ENCODE measurements around the gene ACIN1. TPM values are rescaled to one million over a fixed set of nuclear protein-coding genes. Genes with fewer than 3 reads are reported as not detected.

The ACIN1 gene
- total RNA-seq, 1 experiment from 2014 or later: 179 TPM

DNA sequence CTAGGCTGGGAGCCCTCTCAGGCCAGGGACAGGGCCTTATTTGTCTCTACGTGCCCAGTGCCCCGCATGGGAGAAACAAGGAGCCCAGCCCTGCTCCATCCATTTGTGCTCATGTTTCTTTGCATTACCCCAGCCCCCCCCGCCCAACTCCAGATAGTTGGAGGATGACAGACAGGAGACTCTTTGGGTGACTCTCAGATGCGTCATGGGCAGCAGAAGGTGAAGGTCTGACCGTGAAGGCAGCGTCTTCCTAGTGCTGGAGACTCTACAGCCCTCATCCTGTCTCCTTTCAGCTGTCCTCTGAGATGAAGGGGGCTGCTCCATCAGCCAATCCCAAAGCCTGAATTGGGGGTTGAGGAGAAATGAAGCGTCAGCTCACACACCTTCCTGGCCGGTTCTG is 53.2 kb downstream of the ACIN1 start:
- no peaks in the 10 kb centered on the region for H3K79me2 ChIP-seq (ENCODE audit: insufficient read depth, low read length)
- H3K36me3 ChIP-seq (ENCODE audit: control insufficient read depth in 1 of 2, insufficient read depth in 2 of 2, low read length in 2 of 2): no peaks in the 10 kb centered on the region
- H3K4me2 ChIP-seq (ENCODE audit: low read length): no peak overlapping the region
- BruUV-seq (replicated peaks): no TSS peak
- H3K9ac ChIP-seq (ENCODE audit: low read length): no peak overlapping the region
- TF ChIP-seq SRF (IDR thresholded peaks at IDR 0.05; ENCODE audit: low read depth) (no peak), YY1 (IDR thresholded peaks at IDR 0.05; ENCODE audit: extremely low read depth, insufficient replicate concordance, low read depth, low read length) (no peak), POLR2A (IDR thresholded peaks at IDR 0.05; ENCODE audit: borderline replicate concordance, extremely low read depth, insufficient read depth, insufficient read length) (no peak), ZNF274 (IDR thresholded peaks at IDR 0.05; ENCODE audit: low read depth, low read length) (no peak), SP1 (IDR thresholded peaks at IDR 0.05; ENCODE audit: low read depth) (no peak), CBX3 (IDR thresholded peaks at IDR 0.05; ENCODE audit: low read depth) (no peak), JUND (IDR thresholded peaks at IDR 0.05) (no peak), FOSL1 (IDR thresholded peaks at IDR 0.05; ENCODE audit: low read depth) (no peak), SIN3A (IDR thresholded peaks at IDR 0.05; ENCODE audit: low read depth) (no peak), EGR1 (IDR thresholded peaks at IDR 0.05; ENCODE audit: low read depth) (no peak), CEBPB (IDR thresholded peaks at IDR 0.05; ENCODE audit: low read depth) (no peak)
- TF ChIP-seq, protein P1, sequence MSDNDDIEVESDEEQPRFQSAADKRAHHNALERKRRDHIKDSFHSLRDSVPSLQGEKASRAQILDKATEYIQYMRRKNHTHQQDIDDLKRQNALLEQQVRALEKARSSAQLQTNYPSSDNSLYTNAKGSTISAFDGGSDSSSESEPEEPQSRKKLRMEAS (IDR thresholded peaks at IDR 0.05): no peak
- TF ChIP-seq, protein P2, sequence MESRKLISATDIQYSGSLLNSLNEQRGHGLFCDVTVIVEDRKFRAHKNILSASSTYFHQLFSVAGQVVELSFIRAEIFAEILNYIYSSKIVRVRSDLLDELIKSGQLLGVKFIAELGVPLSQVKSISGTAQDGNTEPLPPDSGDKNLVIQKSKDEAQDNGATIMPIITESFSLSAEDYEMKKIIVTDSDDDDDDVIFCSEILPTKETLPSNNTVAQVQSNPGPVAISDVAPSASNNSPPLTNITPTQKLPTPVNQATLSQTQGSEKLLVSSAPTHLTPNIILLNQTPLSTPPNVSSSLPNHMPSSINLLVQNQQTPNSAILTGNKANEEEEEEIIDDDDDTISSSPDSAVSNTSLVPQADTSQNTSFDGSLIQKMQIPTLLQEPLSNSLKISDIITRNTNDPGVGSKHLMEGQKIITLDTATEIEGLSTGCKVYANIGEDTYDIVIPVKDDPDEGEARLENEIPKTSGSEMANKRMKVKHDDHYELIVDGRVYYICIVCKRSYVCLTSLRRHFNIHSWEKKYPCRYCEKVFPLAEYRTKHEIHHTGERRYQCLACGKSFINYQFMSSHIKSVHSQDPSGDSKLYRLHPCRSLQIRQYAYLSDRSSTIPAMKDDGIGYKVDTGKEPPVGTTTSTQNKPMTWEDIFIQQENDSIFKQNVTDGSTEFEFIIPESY (IDR thresholded peaks at IDR 0.05; ENCODE audit: extremely low read depth, insufficient replicate concordance, low read length): no peak
- TF ChIP-seq, protein P3, sequence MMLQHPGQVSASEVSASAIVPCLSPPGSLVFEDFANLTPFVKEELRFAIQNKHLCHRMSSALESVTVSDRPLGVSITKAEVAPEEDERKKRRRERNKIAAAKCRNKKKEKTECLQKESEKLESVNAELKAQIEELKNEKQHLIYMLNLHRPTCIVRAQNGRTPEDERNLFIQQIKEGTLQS (IDR thresholded peaks at IDR 0.05): no peak
- TF ChIP-seq, protein P4, sequence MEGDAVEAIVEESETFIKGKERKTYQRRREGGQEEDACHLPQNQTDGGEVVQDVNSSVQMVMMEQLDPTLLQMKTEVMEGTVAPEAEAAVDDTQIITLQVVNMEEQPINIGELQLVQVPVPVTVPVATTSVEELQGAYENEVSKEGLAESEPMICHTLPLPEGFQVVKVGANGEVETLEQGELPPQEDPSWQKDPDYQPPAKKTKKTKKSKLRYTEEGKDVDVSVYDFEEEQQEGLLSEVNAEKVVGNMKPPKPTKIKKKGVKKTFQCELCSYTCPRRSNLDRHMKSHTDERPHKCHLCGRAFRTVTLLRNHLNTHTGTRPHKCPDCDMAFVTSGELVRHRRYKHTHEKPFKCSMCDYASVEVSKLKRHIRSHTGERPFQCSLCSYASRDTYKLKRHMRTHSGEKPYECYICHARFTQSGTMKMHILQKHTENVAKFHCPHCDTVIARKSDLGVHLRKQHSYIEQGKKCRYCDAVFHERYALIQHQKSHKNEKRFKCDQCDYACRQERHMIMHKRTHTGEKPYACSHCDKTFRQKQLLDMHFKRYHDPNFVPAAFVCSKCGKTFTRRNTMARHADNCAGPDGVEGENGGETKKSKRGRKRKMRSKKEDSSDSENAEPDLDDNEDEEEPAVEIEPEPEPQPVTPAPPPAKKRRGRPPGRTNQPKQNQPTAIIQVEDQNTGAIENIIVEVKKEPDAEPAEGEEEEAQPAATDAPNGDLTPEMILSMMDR (IDR thresholded peaks at IDR 0.05 in 2 of 3, conservative IDR thresholded peaks at IDR 0.05 in 1 of 3; ENCODE audit: borderline replicate concordance in 1 of 3, insufficient read depth in 1 of 3, low read depth in 2 of 3, low read length in 2 of 3): no peak
- TF ChIP-seq, protein P5, sequence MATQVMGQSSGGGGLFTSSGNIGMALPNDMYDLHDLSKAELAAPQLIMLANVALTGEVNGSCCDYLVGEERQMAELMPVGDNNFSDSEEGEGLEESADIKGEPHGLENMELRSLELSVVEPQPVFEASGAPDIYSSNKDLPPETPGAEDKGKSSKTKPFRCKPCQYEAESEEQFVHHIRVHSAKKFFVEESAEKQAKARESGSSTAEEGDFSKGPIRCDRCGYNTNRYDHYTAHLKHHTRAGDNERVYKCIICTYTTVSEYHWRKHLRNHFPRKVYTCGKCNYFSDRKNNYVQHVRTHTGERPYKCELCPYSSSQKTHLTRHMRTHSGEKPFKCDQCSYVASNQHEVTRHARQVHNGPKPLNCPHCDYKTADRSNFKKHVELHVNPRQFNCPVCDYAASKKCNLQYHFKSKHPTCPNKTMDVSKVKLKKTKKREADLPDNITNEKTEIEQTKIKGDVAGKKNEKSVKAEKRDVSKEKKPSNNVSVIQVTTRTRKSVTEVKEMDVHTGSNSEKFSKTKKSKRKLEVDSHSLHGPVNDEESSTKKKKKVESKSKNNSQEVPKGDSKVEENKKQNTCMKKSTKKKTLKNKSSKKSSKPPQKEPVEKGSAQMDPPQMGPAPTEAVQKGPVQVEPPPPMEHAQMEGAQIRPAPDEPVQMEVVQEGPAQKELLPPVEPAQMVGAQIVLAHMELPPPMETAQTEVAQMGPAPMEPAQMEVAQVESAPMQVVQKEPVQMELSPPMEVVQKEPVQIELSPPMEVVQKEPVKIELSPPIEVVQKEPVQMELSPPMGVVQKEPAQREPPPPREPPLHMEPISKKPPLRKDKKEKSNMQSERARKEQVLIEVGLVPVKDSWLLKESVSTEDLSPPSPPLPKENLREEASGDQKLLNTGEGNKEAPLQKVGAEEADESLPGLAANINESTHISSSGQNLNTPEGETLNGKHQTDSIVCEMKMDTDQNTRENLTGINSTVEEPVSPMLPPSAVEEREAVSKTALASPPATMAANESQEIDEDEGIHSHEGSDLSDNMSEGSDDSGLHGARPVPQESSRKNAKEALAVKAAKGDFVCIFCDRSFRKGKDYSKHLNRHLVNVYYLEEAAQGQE (IDR thresholded peaks at IDR 0.05; ENCODE audit: low read depth): no peak
- H3K27me3 ChIP-seq (ENCODE audit: insufficient read depth, low read length): no peaks in the 10 kb centered on the region
- POLR2A ChIA-PET: no interaction called here
- no peaks in the 10 kb centered on the region for H4K20me1 ChIP-seq (ENCODE audit: insufficient read depth)
- DNase-seq (ENCODE audit: low read depth, low spot score) (no peak), ATAC-seq (no peak)
- no peaks in the 10 kb centered on the region for H3K9me3 ChIP-seq (ENCODE audit: control insufficient read depth in 1 of 2, insufficient read depth in 1 of 2, low read depth in 1 of 2, low read length in 2 of 2)
- no peak overlapping the region for H3K4me3 ChIP-seq (replicated peaks in 1 of 2; ENCODE audit: low read depth in 1 of 2, low read length in 2 of 2)
- no peaks in the 10 kb centered on the region for H3K9me2 ChIP-seq (ENCODE audit: insufficient read depth)
- no peak overlapping the region for H3K27ac ChIP-seq (ENCODE audit: low read depth, low read length)
- peaks cover 0 to 5% of the 10 kb centered on the region in 2 experiments; a peak in 1 of 4 replicates for H3K4me1 ChIP-seq (ENCODE audit: control insufficient read depth in 1 of 2, insufficient read depth in 2 of 2, low read length in 2 of 2)
- intact Hi-C loops (cut with micrococcal nuclease): no loop called here
- RAD21 ChIA-PET (ENCODE audit: low non-redundant PET in 1 of 2, low total read pairs in 2 of 2, uncharacterized antibody in 2 of 2, unreplicated experiment in 2 of 2): no interaction called here
- H2AFZ ChIP-seq (ENCODE audit: low read depth, low read length, poor library complexity, severe bottlenecking): no peak overlapping the region
- CTCF ChIA-PET: no interaction called here

Data from HCT116 (cell line).